Motor neuron (in vitro differentiated cells): ENCODE results near the gene QPRT. TPM values are rescaled to one million over a fixed set of nuclear protein-coding genes. Genes with fewer than 3 reads are reported as not detected.
A peak's percentile ranks its signal among the peaks of the same experiment; 100 is the strongest.
"Not testable (repeated sequence)": the region's sequence is repeated elsewhere in the genome, so short reads cannot be mapped to it uniquely, and the experiment has no call there.

Source experiments
- ATAC-seq, 8 experiments: fragments of 200-7000 bp; cut with Tn5 transposase; replicated peaks in 6 of 8; 2 replicates each; pipeline ENCODE4 v1.8.0; 2021; ENCODE audit warnings: mild to moderate bottlenecking in 8 of 8, moderate library complexity in 8 of 8
- H3K27ac ChIP-seq, 2 donors: fragments of 250-450 bp; sonication (Bioruptor Pico); 2 replicates each; pipeline ENCODE4 v1.9.0; 2021; ENCODE audit warnings: antibody characterized with exemption in 2 of 2, mild to moderate bottlenecking in 2 of 2, moderate library complexity in 1 of 2
- H3K4me1 ChIP-seq, 2 donors: fragments of 250-450 bp; sonication (Bioruptor Pico); replicated peaks in 1 of 2; 2 replicates each; pipeline ENCODE4 v1.6.1; 2021; ENCODE audit warnings: antibody characterized with exemption in 2 of 2, mild to moderate bottlenecking in 2 of 2, moderate library complexity in 1 of 2
- H3K4me3 ChIP-seq, 5 donors: fragments of 250-450 bp; sonication (Bioruptor Pico); 2 replicates each; pipeline ENCODE4 v1.9.0; 2021; ENCODE audit warnings: antibody characterized with exemption in 5 of 5, mild to moderate bottlenecking in 5 of 5, moderate library complexity in 4 of 5
- WGBS, 10 experiments: fragments of 450-650 bp; shearing (Covaris generic); methylation state at CpG; one replicate each; pipeline ENCODE4 v1.0.0; 2022; 5-methylcytosine and 5-hydroxymethylcytosine counted together
- in situ Hi-C, 9 experiments: fragments of 400-800 bp; cut with MboI; loops; one replicate each; pipeline ENCODE4 v1.15.0; 2021; ENCODE audit warnings: low sequenced_read_pairs in 9 of 9, low pct_unique_long_range_greater_than_20kb in 2 of 9; ENCODE audit not compliant: unreplicated experiment in 9 of 9
- total RNA-seq, 8 experiments: library from RNA; unstranded; fragments of 300-600 nt; gene quantifications; 2 replicates each; pipeline versions ENCODE4 v1.2.3 to v1.2.4, GENCODE V29; 2022

The QPRT gene
- total RNA-seq, 8 experiments from 2014 or later: 37.7 to 133 (median 52.8) TPM

DNA sequence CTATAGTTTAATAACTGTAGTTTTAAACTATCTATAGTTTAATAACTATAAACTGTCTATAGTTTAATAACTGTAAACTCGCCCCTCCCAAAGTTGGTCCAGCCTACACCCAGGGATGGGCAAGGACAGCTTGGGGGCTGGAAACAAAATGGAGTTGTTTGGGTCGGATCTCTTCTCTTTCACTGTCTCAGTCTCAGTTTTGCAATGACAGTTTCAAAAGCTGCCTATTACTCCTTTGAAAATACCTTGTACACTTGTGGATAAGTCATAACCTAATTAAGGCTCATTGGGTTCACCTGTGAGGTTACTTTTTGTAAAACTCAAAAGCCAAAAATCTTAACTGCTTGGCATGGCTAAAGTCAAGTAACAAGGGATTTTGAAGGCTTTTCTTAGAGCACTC, 35.4 kb downstream of the QPRT start:
- Histone ChIP-seq H3K4me3 (no peak overlapping the region), H3K27ac (no peak overlapping the region), H3K4me1 (peaks cover 1 to 5% of the 10 kb centered on the region in 2 donors)
- in situ Hi-C loops: loop anchor here in 1 of 9 experiments (25.0 kb wide), 1 partner anchor 323 kb away; the partner anchor contains the start of gene TLCD3B
- ATAC-seq: no peak
- 0 to 100% (median 100%) methylated on average over 1 of the region's 2 CpGs; no CpG with 5 or more reads in 3 of the 10 experiments for WGBS, 10 experiments

DNA sequence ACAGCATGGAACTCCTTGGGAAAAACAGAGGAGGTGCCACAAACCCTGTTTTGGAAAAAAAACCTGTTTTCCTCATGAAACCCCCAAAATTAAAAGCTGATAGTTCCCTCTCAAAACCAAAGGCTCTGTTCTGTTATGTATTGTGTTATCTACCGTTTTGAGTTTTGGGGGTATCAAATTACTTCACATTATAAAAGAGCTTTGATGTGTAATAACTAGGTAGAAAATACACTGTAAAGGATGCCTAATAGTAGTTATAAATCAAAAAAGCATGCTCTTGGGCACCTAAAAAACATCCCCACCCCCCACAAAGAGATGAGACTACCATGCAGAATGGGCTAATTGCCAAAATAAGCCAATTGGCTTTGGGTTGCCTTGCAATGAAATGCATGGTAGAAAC, 36.0 kb downstream of the QPRT start:
- ATAC-seq: no peak
- WGBS, 10 experiments: 0 to 75% (median 9%) methylated on average over 1 of the region's 1 CpG; no CpG with 5 or more reads in 3 of the 10 experiments
- H3K27ac ChIP-seq: no peak overlapping the region
- in situ Hi-C loops: loop anchor here in 1 of 9 experiments (25.0 kb wide), 1 partner anchor 322 kb away; the partner anchor contains the start of gene TLCD3B
- H3K4me3 ChIP-seq: no peak overlapping the region
- H3K4me1 ChIP-seq: peaks cover 0 to 2% of the 10 kb centered on the region in 2 donors

GRCh38 chr16:29717113-29717512, 38.1 kb downstream of the QPRT start:
- peaks cover 7 to 8% of the 10 kb centered on the region in 2 donors for H3K4me1 ChIP-seq
- no peak overlapping the region for H3K4me3 ChIP-seq
- in situ Hi-C loops: loop anchor here in 1 of 9 experiments (25.0 kb wide), 1 partner anchor 320 kb away; the partner anchor contains the start of gene TLCD3B
- no peak overlapping the region for H3K27ac ChIP-seq
- 60 to 100% (median 90%) methylated on average over 1 to 6 of the region's 7 CpGs; no CpG with 5 or more reads in 2 of the 10 experiments for WGBS, 10 experiments
- no peak for ATAC-seq

GRCh38 chr16:29719063-29719462, 40.1 kb downstream of the QPRT start:
- ATAC-seq: no peak
- Histone ChIP-seq H3K4me1 (peaks cover 7 to 8% of the 10 kb centered on the region in 2 donors), H3K27ac (no peak overlapping the region), H3K4me3 (no peak overlapping the region)
- WGBS, 10 experiments: 0 to 60% (median 17%) methylated on average over 1 to 4 of the region's 4 CpGs; no CpG with 5 or more reads in 3 of the 10 experiments
- in situ Hi-C loops: loop anchor here in 1 of 9 experiments (25.0 kb wide), 1 partner anchor 318 kb away; the partner anchor contains the start of gene TLCD3B

DNA sequence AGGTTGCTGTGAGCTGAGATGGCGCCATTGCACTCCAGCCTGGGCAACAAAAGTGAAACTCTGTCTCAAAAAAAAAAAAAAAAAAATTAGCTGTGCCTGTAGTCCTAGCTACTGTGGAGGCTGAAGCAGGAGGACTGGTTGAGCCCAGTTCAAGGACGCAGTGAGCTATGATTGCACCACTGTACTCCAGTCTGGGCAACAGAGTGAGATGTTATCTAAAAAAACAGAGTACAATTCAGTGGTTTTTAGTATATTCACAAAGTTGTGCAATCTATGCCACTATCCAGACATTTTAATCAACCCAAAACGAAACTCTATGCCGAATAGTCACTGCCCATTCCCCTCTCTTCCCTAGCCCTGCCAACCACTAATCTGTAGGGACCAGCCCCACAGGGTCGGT, 41.7 kb downstream of the QPRT start:
- WGBS, 10 experiments: 90 to 100% (median 91%) methylated on average over 1 to 2 of the region's 5 CpGs; no CpG with 5 or more reads in 6 of the 10 experiments
- Histone ChIP-seq H3K27ac (peak overlapping the region in 1 of 2 donors; percentile 55), H3K4me3 (no peak overlapping the region), H3K4me1 (peaks cover 7 to 8% of the 10 kb centered on the region in 2 donors)
- no peak for ATAC-seq
- in situ Hi-C loops: loop anchor here in 1 of 9 experiments (25.0 kb wide), 1 partner anchor 317 kb away; the partner anchor contains the start of gene TLCD3B

GRCh38 chr16:29721167-29721879, 42.3 kb downstream of the QPRT start:
- peak; percentile 93 to 99 (median 98) for ATAC-seq

GRCh38 chr16:29726845-29727377, 47.9 kb downstream of the QPRT start:
- Histone ChIP-seq H3K4me1 (no peaks in the 10 kb centered on the region), H3K27ac (no peak overlapping the region), H3K4me3 (no peak overlapping the region)
- peak in 1 of 8 experiments; percentile 70 for ATAC-seq
- in situ Hi-C loops: no loop called here
- WGBS, 10 experiments: 8 to 100% (median 60%) methylated on average over 1 to 4 of the region's 9 CpGs; no CpG with 5 or more reads in 5 of the 10 experiments

More at GRCh38 chr16:29721167-29721879, 42.3 kb downstream of the QPRT start:
- H3K4me3 ChIP-seq: peak overlapping the region in 1 of 5 donors; percentile 4
- in situ Hi-C loops: loop anchor here in 1 of 9 experiments (25.0 kb wide), 1 partner anchor 316 kb away; the partner anchor contains the start of gene TLCD3B
- 33 to 81% (median 65%) methylated on average over 2 to 5 of the region's 24 CpGs; no CpG with 5 or more reads in 7 of the 10 experiments for WGBS, 10 experiments
- H3K4me1 ChIP-seq: not testable (repeated sequence)
- H3K27ac ChIP-seq: peak overlapping the region in 1 of 2 donors; percentile 55

DNA sequence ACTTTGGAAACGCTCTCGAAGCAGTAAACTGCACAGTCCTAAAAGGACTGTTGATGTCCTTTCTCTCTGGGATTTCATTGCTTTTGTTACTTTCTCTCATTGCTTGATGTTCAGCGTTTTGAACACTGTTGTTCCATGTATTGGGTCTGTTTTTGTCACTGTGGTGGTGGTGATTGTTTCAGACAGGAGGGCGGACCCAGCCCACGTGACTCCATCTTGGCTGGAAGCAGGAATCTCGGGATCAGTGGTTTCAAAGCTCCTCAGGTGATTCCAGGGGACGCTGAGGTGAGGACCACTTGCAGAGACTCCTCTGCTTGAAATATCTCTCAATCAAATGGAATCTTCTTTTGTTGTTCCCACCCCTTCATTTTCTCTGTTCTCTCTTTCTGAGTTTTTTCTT, 48.5 kb downstream of the QPRT start:
- Histone ChIP-seq H3K27ac (no peak overlapping the region), H3K4me3 (no peak overlapping the region), H3K4me1 (no peaks in the 10 kb centered on the region)
- ATAC-seq: no peak
- in situ Hi-C loops: no loop called here
- 30 to 88% (median 80%) methylated on average over 1 to 7 of the region's 7 CpGs; no CpG with 5 or more reads in 3 of the 10 experiments for WGBS, 10 experiments

DNA sequence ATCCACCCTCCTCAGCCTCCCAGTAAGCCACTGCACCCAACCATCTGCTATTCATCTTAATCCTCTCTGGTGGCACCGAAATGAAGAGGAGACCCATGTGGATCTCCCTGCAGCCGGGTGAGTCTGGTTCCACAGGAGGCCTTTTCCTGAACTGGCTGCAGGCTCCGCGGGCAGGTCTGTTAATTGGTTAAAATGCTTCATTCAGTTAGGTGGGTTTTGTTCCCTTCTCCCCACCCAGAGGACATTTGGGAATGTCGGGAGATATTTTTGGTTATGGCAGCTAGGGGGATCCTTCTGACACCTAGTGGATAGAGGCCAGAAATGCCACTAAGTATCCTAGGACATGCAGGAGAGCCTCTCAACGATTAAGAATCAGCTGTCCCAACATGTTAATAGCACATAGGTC, 50.1 kb downstream of the QPRT start:
- H3K27ac ChIP-seq: no peak overlapping the region
- H3K4me1 ChIP-seq: no peaks in the 10 kb centered on the region
- H3K4me3 ChIP-seq: no peak overlapping the region
- in situ Hi-C loops: no loop called here
- 0 to 60% (median 29%) methylated on average over 1 to 6 of the region's 6 CpGs; no CpG with 5 or more reads in 2 of the 10 experiments for WGBS, 10 experiments
- peak; percentile 47 to 98 (median 66) for ATAC-seq

DNA sequence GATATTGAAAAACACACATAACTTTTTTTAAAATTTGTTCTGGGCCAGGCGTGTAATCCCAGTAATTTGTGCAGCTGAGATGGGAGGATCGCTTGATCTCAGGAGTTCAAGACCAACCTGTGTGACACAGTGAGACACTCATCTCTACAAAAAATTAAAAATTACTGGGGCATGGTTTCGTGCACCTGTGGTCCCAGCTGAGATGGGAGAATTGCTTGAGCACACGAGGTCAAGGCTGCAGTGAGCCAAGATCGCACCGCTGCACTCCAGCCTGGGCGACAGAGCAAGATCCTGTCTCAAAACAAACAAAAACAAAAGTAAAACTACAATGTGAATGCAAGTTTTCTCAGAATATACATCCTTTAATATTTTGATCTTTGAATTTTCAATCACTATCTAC, 51.7 kb downstream of the QPRT start:
- no peak overlapping the region for H3K4me3 ChIP-seq
- 0 to 100% (median 90%) methylated on average over 1 to 6 of the region's 7 CpGs; no CpG with 5 or more reads in 1 of the 10 experiments for WGBS, 10 experiments
- in situ Hi-C loops: no loop called here

GRCh38 chr16:29731768-29732601, 53.0 kb downstream of the QPRT start:
- H3K27ac ChIP-seq, H3K4me1 ChIP-seq, H3K4me3 ChIP-seq, in situ Hi-C loops, ATAC-seq: not testable (repeated sequence)
- WGBS, 10 experiments: 52 to 100% (median 90%) methylated on average over 1 to 7 of the region's 13 CpGs; no CpG with 5 or more reads in 1 of the 10 experiments

More for the DNA sequence above, 51.7 kb downstream of the QPRT start:
- H3K4me1 ChIP-seq: no peaks in the 10 kb centered on the region
- ATAC-seq: no peak
- H3K27ac ChIP-seq: no peak overlapping the region

GRCh38 chr16:29734786-29735185, 55.8 kb downstream of the QPRT start:
- in situ Hi-C loops: no loop called here

More at GRCh38 chr16:29734786-29735185, 55.8 kb downstream of the QPRT start:
- no peak for ATAC-seq
- H3K27ac ChIP-seq: no peak overlapping the region
- no peak overlapping the region for H3K4me3 ChIP-seq
- WGBS, 10 experiments: 0 to 100% (median 71%) methylated on average over 1 of the region's 1 CpG; no CpG with 5 or more reads in 5 of the 10 experiments
- no peaks in the 10 kb centered on the region for H3K4me1 ChIP-seq
